Natural killer cell (primary cell): ENCODE measurements around the gene HK1. TPM values are rescaled to one million over a fixed set of nuclear protein-coding genes. Genes with fewer than 3 reads are reported as not detected.

Experiments
- ATAC-seq, 3 donors: fragments of 150-1000 bp in 2 of 3; fragments of 200-7000 bp in 1 of 3; cut with Tn5 transposase; 1 replicate in 1 of 3; 2 replicates in 2 of 3; pipeline ENCODE4 v1.10.0; 2021; ENCODE audit warnings: mild to moderate bottlenecking in 2 of 3, moderate library complexity in 2 of 3
- DNase-seq, 2 donors: peaks; one replicate each; pipeline versions ENCODE4 v3.0.0 to v3.0.0-alpha.2; 2013 to 2021; ENCODE audit warnings: mixed read lengths in 1 of 2
- H3K27ac ChIP-seq: one replicate; pipeline ENCODE4 v1.5.1; 2013; ENCODE audit warnings: mild to moderate bottlenecking, low read length
- H3K27me3 ChIP-seq: one replicate; pipeline ENCODE4 v1.6.1; 2013; ENCODE audit warnings: low read length; ENCODE audit not compliant: control insufficient read depth, insufficient read depth
- H3K36me3 ChIP-seq: one replicate; pipeline ENCODE4 v1.6.1; 2013; ENCODE audit warnings: low read length; ENCODE audit not compliant: control insufficient read depth, insufficient read depth
- H3K4me1 ChIP-seq: one replicate; pipeline ENCODE4 v1.6.1; 2013; ENCODE audit warnings: low read length; ENCODE audit not compliant: control insufficient read depth, insufficient read depth
- H3K4me3 ChIP-seq: one replicate; pipeline ENCODE4 v1.5.1; 2013; ENCODE audit warnings: low read length
- H3K9me3 ChIP-seq: one replicate; pipeline ENCODE4 v1.6.1; 2013; ENCODE audit warnings: low read length; ENCODE audit not compliant: control insufficient read depth, insufficient read depth
- H3K27ac Mint-ChIP-seq, 2 donors: one replicate each; pipeline ENCODE4 v1.8.0; 2022; ENCODE audit warnings: mild to moderate bottlenecking in 2 of 2, mixed read lengths in 2 of 2, moderate library complexity in 1 of 2
- H3K27me3 Mint-ChIP-seq, 2 donors: one replicate each; pipeline ENCODE4 v1.8.0; 2022; ENCODE audit warnings: low read depth in 2 of 2, mixed read lengths in 2 of 2
- H3K36me3 Mint-ChIP-seq: one replicate; pipeline ENCODE4 v1.8.0; 2022; ENCODE audit warnings: mixed read lengths
- H3K4me1 Mint-ChIP-seq, 2 donors: one replicate each; pipeline ENCODE4 v1.8.0; 2022; ENCODE audit warnings: mixed read lengths in 2 of 2
- H3K4me3 Mint-ChIP-seq: one replicate; pipeline ENCODE4 v1.8.0; 2022; ENCODE audit warnings: mild to moderate bottlenecking, moderate library complexity, mixed read lengths
- H3K9me3 Mint-ChIP-seq, 2 donors: one replicate each; pipeline ENCODE4 v1.8.0; 2022; ENCODE audit warnings: mixed read lengths in 2 of 2
- CTCF ChIP-seq: fragments of 200-600 bp; IDR thresholded peaks from one replicate; pipeline ENCODE4 v1.8.0; 2022; ENCODE audit warnings: antibody characterized with exemption
- WGBS: methylation state at CpG from one replicate; pipeline ENCODE4 v1.1.7; 2013; ENCODE audit warnings: missing lambda C conversion rate; ENCODE audit not compliant: insufficient coverage; 5-methylcytosine and 5-hydroxymethylcytosine counted together
- intact Hi-C: fragments of 100-400 bp; cut with micrococcal nuclease; formaldehyde crosslinking; loops from one replicate; pipeline ENCODE4 v1.14.2; 2022
- total RNA-seq, 4 donors: library from RNA; stranded (reverse); fragments of 120-200 nt in 1 of 4; gene quantifications; one replicate each; pipeline versions ENCODE4 v1.2.3 to v1.2.4, GENCODE V29; 2013 to 2022

HK1 gene
- total RNA-seq, 3 donors from 2014 or later (not counting 1 experiment from before 2014, with no cell fraction given) = 58.4 to 72.6 (median 69.5) TPM

GRCh38 chr10:69425511-69426298, 147.4 kb downstream of the HK1 start:
- H3K9me3 Mint-ChIP-seq = no peaks in the 10 kb centered on the region
- Histone ChIP-seq H3K36me3 (no peaks in the 10 kb centered on the region), H3K4me3 (no peak overlapping the region), H3K27ac (peak overlapping the region; percentile 5), H3K4me1 (peaks cover 15% of the 10 kb centered on the region), H3K27me3 (no peaks in the 10 kb centered on the region), H3K9me3 (no peaks in the 10 kb centered on the region)
- TF ChIP-seq CTCF = no peak
- H3K27me3 Mint-ChIP-seq = peaks cover 0 to 9% of the 10 kb centered on the region in 2 donors
- H3K4me3 Mint-ChIP-seq = no peak overlapping the region
- H3K4me1 Mint-ChIP-seq = peaks cover 0 to 16% of the 10 kb centered on the region in 2 donors
- no peak overlapping the region for H3K27ac Mint-ChIP-seq
- H3K36me3 Mint-ChIP-seq = no peaks in the 10 kb centered on the region
- ATAC-seq (peak in 1 of 3 donors; percentile 35), DNase-seq (peak in 1 of 2 donors; percentile 82)
- intact Hi-C loops = no loop called here
- WGBS = 29% methylated on average over 5 of the region's 5 CpGs

GRCh38 chr10:69426376-69426727, 148.1 kb downstream of the HK1 start:
- H3K4me1 ChIP-seq = peaks cover 15% of the 10 kb centered on the region
- Mint-ChIP-seq H3K4me1 (peaks cover 0 to 16% of the 10 kb centered on the region in 2 donors), H3K36me3 (no peaks in the 10 kb centered on the region), H3K27me3 (peaks cover 0 to 9% of the 10 kb centered on the region in 2 donors), H3K9me3 (no peaks in the 10 kb centered on the region), H3K27ac (no peak overlapping the region), H3K4me3 (no peak overlapping the region)
- DNase-seq (no peak), ATAC-seq (no peak)
- no peak overlapping the region for H3K4me3 ChIP-seq
- no peaks in the 10 kb centered on the region for H3K36me3 ChIP-seq
- intact Hi-C loops = no loop called here
- H3K9me3 ChIP-seq = no peaks in the 10 kb centered on the region
- WGBS = 94% methylated on average over 4 of the region's 4 CpGs
- H3K27me3 ChIP-seq = no peaks in the 10 kb centered on the region
- peak overlapping the region; percentile 5 for H3K27ac ChIP-seq
- no peak for TF ChIP-seq CTCF

GRCh38 chr10:69428165-69428564, 149.9 kb downstream of the HK1 start:
- Mint-ChIP-seq H3K9me3 (no peaks in the 10 kb centered on the region), H3K4me3 (no peak overlapping the region), H3K4me1 (peaks cover 0 to 16% of the 10 kb centered on the region in 2 donors), H3K27ac (peak overlapping the region in 1 of 2 donors; percentile 8), H3K27me3 (peaks cover 3 to 14% of the 10 kb centered on the region in 2 donors), H3K36me3 (no peaks in the 10 kb centered on the region)
- Histone ChIP-seq H3K4me3 (no peak overlapping the region), H3K4me1 (peaks cover 15% of the 10 kb centered on the region), H3K27me3 (no peaks in the 10 kb centered on the region), H3K27ac (no peak overlapping the region), H3K9me3 (no peaks in the 10 kb centered on the region), H3K36me3 (no peaks in the 10 kb centered on the region)
- ATAC-seq (peak in 1 of 3 donors; percentile 30), DNase-seq (no peak)
- TF ChIP-seq CTCF = no peak
- intact Hi-C loops = no loop called here
- WGBS = 80% methylated on average over 7 of the region's 8 CpGs
